HepG2 (cell line): ENCODE results near the gene ZBTB7C. TPM values are rescaled to one million over a fixed set of nuclear protein-coding genes. Genes with fewer than 3 reads are reported as not detected.

Experiments
- ATAC-seq: fragments of 200-7000 bp; cut with Tn5 transposase; 3 replicates; pipeline ENCODE4 v1.9.1; 2020; ENCODE audit warnings: mild to moderate bottlenecking, moderate library complexity
- BruUV-seq: library from RNA; stranded (reverse); fragments of 400-500 nt; replicated peaks from 2 replicates; lab custom pipeline; 2021; lab: Mats Ljungman, UMichigan
- CTCF ChIA-PET: fragments of 300-600 bp; formaldehyde crosslinking; extraction: SDS; loops from one replicate; lab custom pipeline; 2021; ENCODE audit warnings: low total read pairs, inconsistent platforms, low intra/inter-chr PET ratio; lab: Yijun Ruan, JAX
- POLR2A ChIA-PET: fragments of 350-600 bp; sonication (Branson Sonifier 250); formaldehyde crosslinking; loops from one replicate; lab custom pipeline; 2020; ENCODE audit warnings: antibody characterized with exemption, inconsistent platforms; lab: Yijun Ruan, JAX
- DNase-seq: peaks from one replicate; pipeline ENCODE4 v3.0.0-alpha.2; 2015; ENCODE audit warnings: low spot score
- FAIRE-seq: peaks from 3 replicates; lab custom pipeline; 2011; peaks lifted over from hg19 to GRCh38; lab: Jason Lieb, UNC
- H2AFZ ChIP-seq: one replicate; pipeline ENCODE4 v1.6.1; 2011; ENCODE audit warnings: low read length, inconsistent platforms
- H3K27ac ChIP-seq: fragments of 300-600 bp; 3 replicates; pipeline ENCODE4 v1.8.0; 2011; ENCODE audit warnings: mixed run types, mild to moderate bottlenecking, mixed read lengths, low read length, inconsistent platforms; ENCODE audit not compliant: insufficient read depth; ENCODE audit errors: extremely low read length
- H3K27me3 ChIP-seq, 2 experiments: fragments of 200-600 bp in 1 of 2; 2 replicates in 1 of 2; 3 replicates in 1 of 2; pipeline versions ENCODE4 v1.6.0 to v1.8.0; 2011; ENCODE audit warnings: low read length in 2 of 2, mild to moderate bottlenecking in 2 of 2, moderate library complexity in 2 of 2, inconsistent platforms in 1 of 2; ENCODE audit not compliant: insufficient read depth in 2 of 2, control insufficient read depth in 1 of 2
- H3K36me3 ChIP-seq, 2 experiments: fragments of 200-600 bp in 1 of 2; replicated peaks in 1 of 2; 2 replicates in 1 of 2; 3 replicates in 1 of 2; pipeline versions ENCODE4 v1.5.1 to v1.8.0; 2011; ENCODE audit warnings: low read length in 2 of 2, inconsistent platforms in 1 of 2; ENCODE audit not compliant: insufficient read depth in 2 of 2, control insufficient read depth in 1 of 2
- H3K4me1 ChIP-seq: 2 replicates; pipeline ENCODE4 v1.5.1; 2012; ENCODE audit warnings: low read length, inconsistent platforms; ENCODE audit not compliant: insufficient read depth
- H3K4me2 ChIP-seq: 2 replicates; pipeline ENCODE4 v1.6.0; 2011; ENCODE audit warnings: low read depth, low read length, inconsistent platforms
- H3K4me3 ChIP-seq, 3 experiments: fragments of 200-600 bp in 1 of 3; sonication (generic), shearing (Covaris generic) in 1 of 3; replicated peaks in 1 of 3; 2 replicates each; pipeline ENCODE4 v1.5.1; 2011 to 2016; ENCODE audit warnings: low read length in 3 of 3, inconsistent platforms in 2 of 3, low read depth in 2 of 3, mild to moderate bottlenecking in 2 of 3, control low read depth in 1 of 3, mixed read lengths in 1 of 3; ENCODE audit not compliant: insufficient read depth in 1 of 3
- H3K79me2 ChIP-seq: one replicate; pipeline ENCODE4 v1.6.1; 2011; ENCODE audit warnings: low read length, inconsistent platforms; ENCODE audit not compliant: insufficient read depth
- H3K9ac ChIP-seq: 2 replicates; pipeline ENCODE4 v1.6.0; 2011; ENCODE audit warnings: mild to moderate bottlenecking, low read depth, low read length, inconsistent platforms; ENCODE audit not compliant: insufficient read depth
- H3K9me3 ChIP-seq: 2 replicates; pipeline ENCODE4 v1.5.1; 2012; ENCODE audit warnings: mild to moderate bottlenecking, low read length
- H4K20me1 ChIP-seq: 2 replicates; pipeline ENCODE4 v1.6.0; 2011; ENCODE audit warnings: inconsistent platforms, mild to moderate bottlenecking, low read length, moderate library complexity; ENCODE audit not compliant: insufficient read depth
- BATF2 ChIP-seq: sonication (generic); formaldehyde crosslinking; IDR thresholded peaks from 2 replicates; pipeline ENCODE4 v1.8.0; 2022; ENCODE audit warnings: mild to moderate bottlenecking, missing genetic modification reagents, moderate library complexity
- BCL6 ChIP-seq: IDR thresholded peaks from 2 replicates; pipeline ENCODE4 v1.6.1; 2016; ENCODE audit warnings: missing genetic modification reagents, missing compliant biosample characterization
- GLI4 ChIP-seq: sonication (generic); formaldehyde crosslinking; IDR thresholded peaks from 2 replicates; pipeline ENCODE4 v1.5.1; 2020; ENCODE audit warnings: missing genetic modification reagents, mild to moderate bottlenecking, moderate library complexity, borderline replicate concordance
- NFKB2 ChIP-seq: sonication (generic); formaldehyde crosslinking; IDR thresholded peaks from 2 replicates; pipeline ENCODE4 v1.4.0; 2020; ENCODE audit warnings: missing genetic modification reagents, borderline replicate concordance
- SAP130 ChIP-seq: IDR thresholded peaks from 2 replicates; pipeline ENCODE4 v1.6.1; 2016; ENCODE audit warnings: low read depth
- SNRNP70 ChIP-seq: fragments of 200-400 bp; formaldehyde crosslinking; IDR thresholded peaks from 2 replicates; pipeline ENCODE4 v1.6.1; 2017; ENCODE audit warnings: mild to moderate bottlenecking, low read depth, low read length, moderate library complexity
- ZNF383 ChIP-seq: sonication (generic); formaldehyde crosslinking; IDR thresholded peaks from 2 replicates; pipeline ENCODE4 v1.4.0; 2020; ENCODE audit warnings: missing genetic modification reagents, mild to moderate bottlenecking, borderline replicate concordance
- ZNF468 ChIP-seq: sonication (generic); formaldehyde crosslinking; IDR thresholded peaks from 2 replicates; pipeline ENCODE4 v1.8.0; 2022; ENCODE audit warnings: mild to moderate bottlenecking, moderate library complexity, missing genetic modification reagents
- WGBS: methylation state at CpG from one replicate; pipeline ENCODE4 v1.1.6; 2017; ENCODE audit warnings: low lambda C conversion rate; 5-methylcytosine and 5-hydroxymethylcytosine counted together
- in situ Hi-C: cut with HindIII; loops from 2 replicates; pipeline ENCODE4 v1.10.0; 2017; ENCODE audit warnings: low pct_unique_long_range_greater_than_20kb; ENCODE audit not compliant: extremely low pct_ligation_motif_present
- intact Hi-C: fragments of 100-400 bp; cut with micrococcal nuclease; formaldehyde crosslinking; loops from one replicate; pipeline ENCODE4 v1.10.0; 2022; ENCODE audit not compliant: unreplicated experiment
- polyA plus RNA-seq, 8 experiments: library from polyadenylated mRNA; depleted of rRNA in 3 of 8; stranded (reverse) in 7 of 8; unstranded in 1 of 8; fragments of >200 nt; fragmentation: Illumina TruSeq in 4 of 8; extraction: Trizol in 4 of 8; gene quantifications; 2 replicates each; pipeline versions ENCODE4 v1.2.1 to v1.2.3, GENCODE V29; 2011 to 2016; ENCODE audit warnings: low read depth in 4 of 8, missing spikeins in 1 of 8, mixed read lengths in 1 of 8; ENCODE audit not compliant: insufficient read depth in 1 of 8
- total RNA-seq, 5 experiments: library from RNA; depleted of rRNA; stranded (reverse); fragments of >200 nt; fragmentation: Illumina TruSeq; extraction: Trizol; gene quantifications; 2 replicates each; pipeline ENCODE4 v1.2.3, GENCODE V29; 2016; ENCODE audit warnings: low read depth in 1 of 5

The ZBTB7C gene
- total and polyA plus RNA-seq, 2 of the 13 experiments (the other 11 are each of a cell fraction or from before 2014, with no cell fraction given): 0.01 to 0.04 TPM

GRCh38 chr18:48137374-48138081, 271.7 kb downstream of the ZBTB7C start:
- ChIA-PET POLR2A (no interaction called here), CTCF (no interaction called here)
- Histone ChIP-seq H3K9ac (no peak overlapping the region), H3K36me3 (no peaks in the 10 kb centered on the region), H3K4me1 (no peaks in the 10 kb centered on the region; the same call in 1 of the 2 replicates), H3K27me3 (peaks cover 7 to 51% of the 10 kb centered on the region in 2 experiments; a peak in 4 of 5 replicates), H3K4me3 (no peak overlapping the region), H3K4me2 (no peak overlapping the region), H3K27ac (no peak overlapping the region), H2AFZ (no peak overlapping the region), H3K79me2 (no peaks in the 10 kb centered on the region), H3K9me3 (no peaks in the 10 kb centered on the region), H4K20me1 (no peaks in the 10 kb centered on the region)
- BruUV-seq: no TSS peak
- intact Hi-C loops: no loop called here
- DNase-seq (no peak), ATAC-seq (no peak), FAIRE-seq (no peak)
- TF ChIP-seq ZNF468 (CRISPR knock-in tag): no peak
- TF ChIP-seq BATF2 (CRISPR knock-in tag): no peak
- no peak for TF ChIP-seq SNRNP70
- TF ChIP-seq ZNF383 (CRISPR knock-in tag): no peak
- no peak for TF ChIP-seq GLI4 (CRISPR knock-in tag)
- TF ChIP-seq BCL6 (CRISPR knock-in tag): no peak
- TF ChIP-seq NFKB2 (CRISPR knock-in tag): no peak
- TF ChIP-seq SAP130: no peak
- in situ Hi-C loops: no loop called here
- 56% methylated on average over 10 of the region's 10 CpGs for WGBS
